HG02759 (cell line): ENCODE measurements around the gene H19.

Experiments
- ATAC-seq: cut with Tn5 transposase; IDR thresholded peaks from one replicate; pipeline ENCODE4 v1.9.1; 2021; ENCODE audit warnings: mild to moderate bottlenecking, moderate library complexity; ENCODE audit not compliant: unreplicated experiment

The H19 gene

DNA sequence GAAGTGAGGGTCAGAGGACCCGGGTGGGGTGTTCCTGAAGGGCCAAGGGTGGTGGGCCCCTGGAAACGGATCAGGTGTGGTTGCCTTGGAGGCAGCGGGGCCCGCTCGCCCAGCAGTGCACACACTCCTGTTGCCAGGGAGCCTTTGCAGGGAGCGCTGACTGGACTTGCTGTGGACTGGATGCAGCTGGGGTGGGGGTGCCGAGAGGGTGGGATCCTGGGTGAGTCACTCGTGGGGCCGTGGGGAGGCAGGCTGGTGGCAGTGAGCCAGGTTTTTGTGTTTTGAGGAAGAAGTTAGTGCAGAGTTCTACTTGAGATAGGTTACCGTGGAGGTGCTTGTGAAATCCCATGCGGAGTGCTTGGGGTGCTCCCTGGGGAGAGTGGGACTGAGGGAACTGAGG, 49.3 kb downstream of the H19 start:
- ATAC-seq: no peak

DNA sequence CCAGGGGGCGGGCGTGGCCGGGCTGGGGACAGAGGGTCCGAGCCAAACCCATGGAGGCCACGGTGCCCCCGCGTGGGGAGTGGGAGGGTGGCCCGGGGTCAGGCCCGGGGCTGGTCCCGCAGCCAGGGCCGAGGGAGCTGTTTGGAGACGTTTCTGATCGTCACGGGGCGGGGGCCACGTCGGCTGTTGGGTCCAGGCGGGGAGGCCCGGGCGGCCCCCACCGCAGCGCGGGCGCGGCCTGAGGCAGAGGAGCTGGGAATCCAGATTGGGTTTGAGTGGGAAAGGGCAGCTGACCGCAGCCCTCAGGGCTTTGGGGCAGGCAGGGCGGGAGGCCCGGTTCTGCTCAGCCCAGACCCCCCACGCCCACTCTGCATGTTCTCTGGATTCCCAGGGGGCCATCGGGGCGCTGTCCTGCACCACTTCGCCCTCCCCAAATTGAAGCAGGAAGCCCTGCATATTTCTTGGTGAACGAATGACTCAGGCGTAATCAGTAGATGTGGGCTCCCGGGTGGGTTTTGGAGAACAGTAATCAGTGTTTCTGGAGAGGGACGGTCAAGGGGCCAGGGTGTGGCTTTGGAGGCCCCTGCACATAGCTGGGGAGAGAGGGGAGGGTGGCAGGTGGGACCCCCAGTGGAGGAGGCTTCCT, 49.9 kb downstream of the H19 start:
- no peak for ATAC-seq

DNA sequence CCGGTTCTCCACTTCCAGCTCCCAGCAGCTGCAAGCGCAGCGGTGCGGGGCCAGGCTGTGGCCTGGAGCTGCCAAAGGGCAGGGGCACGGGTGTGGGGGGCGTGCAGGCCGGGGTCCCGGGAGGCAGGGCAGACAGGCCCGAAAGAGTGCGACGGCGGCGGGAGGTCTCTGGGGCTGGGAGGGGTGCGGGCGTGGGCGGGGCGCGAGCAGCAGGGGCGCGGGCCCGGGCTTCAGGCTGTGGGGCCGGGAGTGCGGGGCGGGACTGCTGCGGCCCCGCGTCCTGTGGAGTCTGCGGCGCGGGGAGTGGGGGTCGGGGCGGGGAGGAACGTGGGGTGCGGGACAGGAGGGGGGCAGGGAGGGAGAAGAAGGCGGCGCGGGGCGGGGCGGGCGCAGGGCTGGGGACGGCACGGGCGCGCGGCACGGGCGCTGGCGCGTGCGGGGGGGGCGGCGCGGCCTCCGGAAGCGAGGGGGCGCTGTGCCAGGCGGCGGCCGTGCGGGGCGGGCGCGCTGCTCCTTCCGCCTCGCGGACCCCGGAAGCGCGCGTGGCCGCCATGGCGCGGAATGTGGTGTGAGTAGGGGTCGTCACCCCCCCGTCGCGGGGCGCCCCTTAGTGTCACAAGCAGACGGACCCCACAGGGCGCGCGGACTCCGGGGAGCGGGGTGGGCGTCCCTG, 50.7 kb downstream of the H19 start, which contains the start of gene MRPL23:
Gene MRPL23 (plus strand): TSS at position 521 of the 673 bp plus-strand sequence. CDS start 31 bp downstream, at position 552.
- no peak for ATAC-seq
